ENCODE results near the gene SLC22A12. TPM values are rescaled to one million over a fixed set of nuclear protein-coding genes. Genes with fewer than 3 reads are reported as not detected.

Gene SLC22A12
- total RNA-seq, 1 donor from 2014 or later = not detected

Other genes with a start within 250 kb of the SLC22A12 start
- 7.1 TPM for gene RPS6KA4, start 232.1 kb upstream of the SLC22A12 start, total RNA-seq
- not detected for gene SLC22A11, start 35.3 kb upstream of the SLC22A12 start, total RNA-seq
- 157 TPM for gene NRXN2, start 132.0 kb downstream of the SLC22A12 start, total RNA-seq
- 22.9 TPM for gene RASGRP2, start 152.9 kb downstream of the SLC22A12 start, total RNA-seq
- 1.5 TPM for gene PYGM, start 168.8 kb downstream of the SLC22A12 start, total RNA-seq
- 93.2 TPM for gene SF1, start 187.3 kb downstream of the SLC22A12 start, total RNA-seq
- 7.4 TPM for gene MAP4K2, start 212.0 kb downstream of the SLC22A12 start, total RNA-seq
- 15.0 TPM for gene MEN1, start 219.3 kb downstream of the SLC22A12 start, total RNA-seq

Measured in temporal lobe (tissue), 1 donor.